Superior temporal gyrus (tissue), 1 donor: ENCODE results near the gene PIK3R5.

Source experiments
- DNase-seq: peaks from one replicate; pipeline ENCODE4 v3.0.0-alpha.2; 2016; ENCODE audit errors: extremely low spot score

The PIK3R5 gene

GRCh38 chr17:8924595-8924994, 40.9 kb downstream of the PIK3R5 start:
- no peak for DNase-seq

- DNase-seq = no peak
Measured at GRCh38 chr17:8923762-8924161, 41.7 kb downstream of the PIK3R5 start.

- DNase-seq = no peak
Measured at GRCh38 chr17:8922928-8923327, 42.6 kb downstream of the PIK3R5 start.

- DNase-seq = peak; percentile 42
Measured at GRCh38 chr17:8922451-8922850, 43.1 kb downstream of the PIK3R5 start.

GRCh38 chr17:8921147-8921546, 44.4 kb downstream of the PIK3R5 start:
- no peak for DNase-seq

GRCh38 chr17:8918807-8919465, 46.6 kb downstream of the PIK3R5 start:
- DNase-seq = no peak

GRCh38 chr17:8916466-8916865, 49.0 kb downstream of the PIK3R5 start:
- no peak for DNase-seq

GRCh38 chr17:8914554-8914953, 51.0 kb downstream of the PIK3R5 start:
- DNase-seq = no peak

GRCh38 chr17:8913879-8914278, 51.6 kb downstream of the PIK3R5 start:
- DNase-seq = no peak

GRCh38 chr17:8913091-8913490, 52.4 kb downstream of the PIK3R5 start:
- DNase-seq = no peak

- no peak for DNase-seq
Measured at GRCh38 chr17:8912084-8912981, 53.2 kb downstream of the PIK3R5 start.

- no peak for DNase-seq
Measured at GRCh38 chr17:8910969-8911604, 54.4 kb downstream of the PIK3R5 start.

GRCh38 chr17:8909586-8910270, 55.8 kb downstream of the PIK3R5 start:
- no peak for DNase-seq

- DNase-seq = no peak
Measured at GRCh38 chr17:8905331-8905730, 60.2 kb downstream of the PIK3R5 start.

GRCh38 chr17:8904686-8905085, 60.8 kb downstream of the PIK3R5 start:
- DNase-seq = no peak

GRCh38 chr17:8904201-8904600, 61.3 kb downstream of the PIK3R5 start:
- DNase-seq = no peak

- no peak for DNase-seq
Measured at GRCh38 chr17:8900626-8901585, 64.6 kb downstream of the PIK3R5 start.

- no peak for DNase-seq
Measured at GRCh38 chr17:8900207-8900606, 65.3 kb downstream of the PIK3R5 start.

GRCh38 chr17:8898636-8899035, 66.9 kb downstream of the PIK3R5 start:
- no peak for DNase-seq

- no peak for DNase-seq
Measured at GRCh38 chr17:8898126-8898525, 67.4 kb downstream of the PIK3R5 start.
